Measurements from ENCODE around the gene TMPRSS4. TPM values are rescaled to one million over a fixed set of nuclear protein-coding genes. Genes with fewer than 3 reads are reported as not detected.

Gene TMPRSS4
- total and polyA plus RNA-seq, 7 donors, result 0.12 to 0.47 TPM; not detected in 5

- no peaks in the 10 kb centered on the region for H3K9me3 ChIP-seq
- DNase-seq (no peak), ATAC-seq (no peak)
- intact Hi-C loops (cut with DNase I), result no loop called here
- no peaks in the 10 kb centered on the region for H3K4me1 ChIP-seq
- peaks cover 0 to 1% (median 0%) of the 10 kb centered on the region in 3 donors for H3K27me3 ChIP-seq (ENCODE audit: insufficient read depth in 3 of 3, low read length in 2 of 3)
- no peaks in the 10 kb centered on the region for H3K36me3 ChIP-seq (ENCODE audit: insufficient read depth in 1 of 2, low read depth in 1 of 2)
- H3K27ac ChIP-seq, result no peak overlapping the region
- H3K4me3 ChIP-seq, result no peak overlapping the region
- TF ChIP-seq, protein P1, sequence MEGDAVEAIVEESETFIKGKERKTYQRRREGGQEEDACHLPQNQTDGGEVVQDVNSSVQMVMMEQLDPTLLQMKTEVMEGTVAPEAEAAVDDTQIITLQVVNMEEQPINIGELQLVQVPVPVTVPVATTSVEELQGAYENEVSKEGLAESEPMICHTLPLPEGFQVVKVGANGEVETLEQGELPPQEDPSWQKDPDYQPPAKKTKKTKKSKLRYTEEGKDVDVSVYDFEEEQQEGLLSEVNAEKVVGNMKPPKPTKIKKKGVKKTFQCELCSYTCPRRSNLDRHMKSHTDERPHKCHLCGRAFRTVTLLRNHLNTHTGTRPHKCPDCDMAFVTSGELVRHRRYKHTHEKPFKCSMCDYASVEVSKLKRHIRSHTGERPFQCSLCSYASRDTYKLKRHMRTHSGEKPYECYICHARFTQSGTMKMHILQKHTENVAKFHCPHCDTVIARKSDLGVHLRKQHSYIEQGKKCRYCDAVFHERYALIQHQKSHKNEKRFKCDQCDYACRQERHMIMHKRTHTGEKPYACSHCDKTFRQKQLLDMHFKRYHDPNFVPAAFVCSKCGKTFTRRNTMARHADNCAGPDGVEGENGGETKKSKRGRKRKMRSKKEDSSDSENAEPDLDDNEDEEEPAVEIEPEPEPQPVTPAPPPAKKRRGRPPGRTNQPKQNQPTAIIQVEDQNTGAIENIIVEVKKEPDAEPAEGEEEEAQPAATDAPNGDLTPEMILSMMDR (IDR thresholded peaks at IDR 0.05), result no peak
- WGBS, 3 donors, result 81 to 87% (median 84%) methylated on average over 15 of the region's 15 CpGs
Measured at GRCh38 chr11:118132385-118133151, 55.7 kb downstream of the TMPRSS4 start.

DNA sequence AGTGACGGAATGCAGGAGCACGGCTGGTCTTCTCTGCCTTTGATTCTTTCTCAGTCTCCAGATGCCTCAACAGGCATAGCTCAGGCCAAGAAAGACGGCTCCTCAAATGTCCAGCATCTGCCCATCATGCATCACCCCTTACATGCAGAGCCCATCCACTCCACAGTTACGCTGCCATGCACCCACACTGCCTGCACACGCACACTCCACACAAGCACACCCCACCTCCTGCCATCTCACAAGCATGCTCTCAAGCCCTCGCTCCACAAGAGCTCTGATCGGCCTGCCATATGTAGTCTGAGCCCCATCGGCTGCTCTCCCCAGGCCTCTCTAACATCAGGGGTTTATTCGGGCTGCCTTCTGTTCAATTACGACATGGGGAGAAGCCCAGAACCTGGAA, 56.9 kb downstream of the TMPRSS4 start:
- DNase-seq (no peak), ATAC-seq (no peak)
- Histone ChIP-seq H3K27ac (no peak overlapping the region), H3K4me3 (no peak overlapping the region), H3K9me3 (no peaks in the 10 kb centered on the region), H3K36me3 (ENCODE audit: insufficient read depth in 1 of 2, low read depth in 1 of 2) (no peaks in the 10 kb centered on the region), H3K27me3 (ENCODE audit: insufficient read depth in 3 of 3, low read length in 2 of 3) (peaks cover 0 to 1% (median 0%) of the 10 kb centered on the region in 3 donors), H3K4me1 (no peaks in the 10 kb centered on the region)
- intact Hi-C loops (cut with DNase I), result no loop called here
- TF ChIP-seq, protein P1 (IDR thresholded peaks at IDR 0.05), result no peak
- WGBS, 3 donors, result 80 to 82% (median 81%) methylated on average over 10 of the region's 10 CpGs

GRCh38 chr11:118135051-118135795, 58.3 kb downstream of the TMPRSS4 start:
- H3K9me3 ChIP-seq, result no peaks in the 10 kb centered on the region
- H3K27ac ChIP-seq, result no peak overlapping the region
- intact Hi-C loops (cut with DNase I), result no loop called here
- H3K36me3 ChIP-seq (ENCODE audit: insufficient read depth in 1 of 2, low read depth in 1 of 2), result no peaks in the 10 kb centered on the region
- no peak overlapping the region for H3K4me3 ChIP-seq
- H3K27me3 ChIP-seq (ENCODE audit: insufficient read depth in 3 of 3, low read length in 2 of 3), result peaks cover 0 to 1% (median 0%) of the 10 kb centered on the region in 3 donors
- WGBS, 3 donors, result 77 to 80% (median 79%) methylated on average over 7 of the region's 7 CpGs
- no peaks in the 10 kb centered on the region for H3K4me1 ChIP-seq
- ATAC-seq, result no peak
- no peak for DNase-seq
- TF ChIP-seq, protein P1 (IDR thresholded peaks at IDR 0.05), result no peak

- WGBS, 3 donors, result 83 to 93% (median 87%) methylated on average over 3 to 5 of the region's 5 CpGs
- DNase-seq (no peak), ATAC-seq (no peak)
- no peaks in the 10 kb centered on the region for H3K36me3 ChIP-seq (ENCODE audit: insufficient read depth in 1 of 2, low read depth in 1 of 2)
- H3K27ac ChIP-seq, result no peak overlapping the region
- no peaks in the 10 kb centered on the region for H3K9me3 ChIP-seq
- H3K27me3 ChIP-seq (ENCODE audit: insufficient read depth in 3 of 3, low read length in 2 of 3), result peaks cover 0 to 1% (median 0%) of the 10 kb centered on the region in 3 donors
- H3K4me1 ChIP-seq, result no peaks in the 10 kb centered on the region
- TF ChIP-seq, protein P1 (IDR thresholded peaks at IDR 0.05), result no peak
- no peak overlapping the region for H3K4me3 ChIP-seq
- intact Hi-C loops (cut with DNase I), result no loop called here
Measured at GRCh38 chr11:118135796-118136165, 58.9 kb downstream of the TMPRSS4 start.

Data from psoas muscle (tissue), 8 donors.